Uterus (tissue), 2 donors: ENCODE data around the gene BIRC7.

Experiments
- POLR2A ChIP-seq, 2 donors: fragments of 450-650 bp; IDR thresholded peaks; one replicate each; pipeline ENCODE4 v1.6.1; 2016; ENCODE audit warnings: antibody characterized with exemption in 2 of 2, mild to moderate bottlenecking in 1 of 2, moderate library complexity in 1 of 2
- TF ChIP-seq, protein P1 (sequence below), 4 experiments: fragments of 200-600 bp in 2 of 4; fragments of 450-650 bp in 2 of 4; sonication (generic) in 2 of 4; IDR thresholded peaks; one replicate each; pipeline ENCODE4 v1.5.1; 2016 to 2019; ENCODE audit warnings: antibody characterized with exemption in 4 of 4, mild to moderate bottlenecking in 2 of 4, moderate library complexity in 1 of 4

DNA sequence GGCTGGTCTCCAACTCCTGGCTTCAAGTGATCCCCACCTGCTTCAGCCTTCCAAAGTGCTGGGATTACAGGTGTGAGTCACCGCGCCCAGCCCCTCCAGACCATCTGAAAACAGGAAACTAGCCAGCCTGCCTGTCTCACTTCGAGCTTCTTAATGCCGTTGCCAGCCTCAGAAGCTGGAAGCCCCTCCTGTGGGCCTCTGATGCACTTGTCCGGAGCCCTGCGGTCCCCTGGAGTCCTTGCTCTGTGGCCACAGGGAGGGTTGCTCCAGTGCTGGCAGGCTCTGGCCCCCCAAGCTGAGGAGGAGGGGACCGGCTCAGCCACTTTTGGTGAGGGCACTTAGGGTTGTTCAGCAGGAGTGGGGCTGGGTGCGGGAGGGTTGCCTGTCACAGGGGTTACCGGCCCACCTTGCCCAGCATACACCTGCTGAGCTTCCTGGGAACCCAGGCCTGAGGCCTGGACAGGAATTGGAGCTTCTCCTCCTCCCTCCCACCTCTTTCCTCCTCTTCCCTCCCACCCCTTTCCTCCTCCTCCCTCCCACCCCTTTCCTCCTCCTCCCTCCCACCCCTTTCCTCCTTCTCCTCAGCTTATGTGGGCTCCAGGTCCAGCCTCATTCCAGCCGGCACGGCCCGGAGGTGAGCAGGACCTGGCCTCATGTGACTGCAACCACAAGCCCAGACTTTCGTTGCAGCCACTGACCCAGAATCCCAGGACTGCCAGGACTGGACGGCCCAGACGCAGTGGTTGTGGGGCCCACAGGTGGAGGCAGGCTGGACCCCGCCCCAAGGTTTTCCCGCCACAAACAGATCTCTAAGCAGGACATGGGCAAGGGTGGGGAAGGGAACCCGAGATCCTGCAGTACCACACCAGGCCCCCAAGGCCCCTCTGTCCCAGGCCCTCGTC is 9.4 kb upstream of the BIRC7 start:
- TF ChIP-seq, protein P1, sequence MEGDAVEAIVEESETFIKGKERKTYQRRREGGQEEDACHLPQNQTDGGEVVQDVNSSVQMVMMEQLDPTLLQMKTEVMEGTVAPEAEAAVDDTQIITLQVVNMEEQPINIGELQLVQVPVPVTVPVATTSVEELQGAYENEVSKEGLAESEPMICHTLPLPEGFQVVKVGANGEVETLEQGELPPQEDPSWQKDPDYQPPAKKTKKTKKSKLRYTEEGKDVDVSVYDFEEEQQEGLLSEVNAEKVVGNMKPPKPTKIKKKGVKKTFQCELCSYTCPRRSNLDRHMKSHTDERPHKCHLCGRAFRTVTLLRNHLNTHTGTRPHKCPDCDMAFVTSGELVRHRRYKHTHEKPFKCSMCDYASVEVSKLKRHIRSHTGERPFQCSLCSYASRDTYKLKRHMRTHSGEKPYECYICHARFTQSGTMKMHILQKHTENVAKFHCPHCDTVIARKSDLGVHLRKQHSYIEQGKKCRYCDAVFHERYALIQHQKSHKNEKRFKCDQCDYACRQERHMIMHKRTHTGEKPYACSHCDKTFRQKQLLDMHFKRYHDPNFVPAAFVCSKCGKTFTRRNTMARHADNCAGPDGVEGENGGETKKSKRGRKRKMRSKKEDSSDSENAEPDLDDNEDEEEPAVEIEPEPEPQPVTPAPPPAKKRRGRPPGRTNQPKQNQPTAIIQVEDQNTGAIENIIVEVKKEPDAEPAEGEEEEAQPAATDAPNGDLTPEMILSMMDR (IDR thresholded peaks at IDR 0.05): no peak
- TF ChIP-seq POLR2A (IDR thresholded peaks at IDR 0.05): no peak
